H1 (cell line): ENCODE measurements around the gene CCNI2. TPM values are rescaled to one million over a fixed set of nuclear protein-coding genes. Genes with fewer than 3 reads are reported as not detected.
"Not testable (repeated sequence)": the region's sequence is repeated elsewhere in the genome, so short reads cannot be mapped to it uniquely, and the experiment has no call there.

Experiments used
- CTCF ChIA-PET: fragments of 300-600 bp; sonication (Branson Sonifier 250); formaldehyde crosslinking; loops from one replicate; lab custom pipeline; 2021; ENCODE audit not compliant: partially characterized antibody; lab: Charles Lee
- POLR2A ChIA-PET: fragments of 300-600 bp; sonication (Branson Sonifier 250); formaldehyde crosslinking; loops from one replicate; lab custom pipeline; 2021; ENCODE audit warnings: inconsistent platforms; ENCODE audit not compliant: partially characterized antibody; lab: Charles Lee
- DNase-seq, 2 experiments: peaks; one replicate each; pipeline versions ENCODE4 v3.0.0 to v3.0.0-alpha.2; 2010 to 2022; ENCODE audit warnings: low spot score in 2 of 2, low read depth in 1 of 2, mixed read lengths in 1 of 2
- FAIRE-seq: peaks from 2 replicates; lab custom pipeline; 2011; peaks lifted over from hg19 to GRCh38; lab: Jason Lieb, UNC
- H2AFZ ChIP-seq: 2 replicates; pipeline ENCODE4 v1.8.1; 2012; ENCODE audit warnings: low read length, inconsistent platforms
- H2AK5ac ChIP-seq: 2 replicates; pipeline ENCODE4 v1.6.1; 2013; ENCODE audit warnings: low read depth, low read length
- H2BK120ac ChIP-seq: replicated peaks from 2 replicates; pipeline ENCODE3; 2013; ENCODE audit warnings: low read depth, low read length, inconsistent platforms
- H2BK12ac ChIP-seq: 2 replicates; pipeline ENCODE4 v1.6.1; 2013; ENCODE audit warnings: low read depth, low read length
- H2BK15ac ChIP-seq: 2 replicates; pipeline ENCODE4 v1.6.1; 2013; ENCODE audit warnings: low read length
- H2BK20ac ChIP-seq: 2 replicates; pipeline ENCODE4 v1.6.1; 2013; ENCODE audit warnings: low read length
- H2BK5ac ChIP-seq: 2 replicates; pipeline ENCODE4 v1.6.1; 2013; ENCODE audit warnings: low read depth, low read length
- H3K14ac ChIP-seq: 2 replicates; pipeline ENCODE4 v1.6.1; 2013; ENCODE audit warnings: inconsistent platforms; ENCODE audit not compliant: insufficient read length
- H3K18ac ChIP-seq: 2 replicates; pipeline ENCODE4 v1.6.1; 2013; ENCODE audit warnings: low read length; ENCODE audit errors: extremely low read depth
- H3K23ac ChIP-seq: 2 replicates; pipeline ENCODE4 v1.6.1; 2013; ENCODE audit warnings: inconsistent platforms; ENCODE audit not compliant: insufficient read length
- H3K23me2 ChIP-seq: 2 replicates; pipeline ENCODE4 v1.6.1; 2013; ENCODE audit warnings: low read depth, low read length
- H3K27ac ChIP-seq: 2 replicates; pipeline ENCODE4 v1.6.1; 2011; ENCODE audit warnings: low read depth, low read length, inconsistent platforms
- H3K27me3 ChIP-seq, 4 experiments: replicated peaks in 1 of 4; 1 replicate in 1 of 4; 2 replicates in 3 of 4; pipeline versions ENCODE4 v1.6.1 to v1.8.1; 2011 to 2013; ENCODE audit warnings: low read length in 3 of 4, mild to moderate bottlenecking in 3 of 4, inconsistent platforms in 2 of 4, mixed read lengths in 2 of 4, moderate library complexity in 1 of 4; ENCODE audit not compliant: control insufficient read depth in 3 of 4, insufficient read depth in 3 of 4; ENCODE audit errors: extremely low read depth in 1 of 4
- H3K36me3 ChIP-seq, 4 experiments: 2 replicates each; pipeline versions ENCODE4 v1.6.1 to v1.8.1; 2011 to 2013; ENCODE audit warnings: mild to moderate bottlenecking in 4 of 4, low read length in 3 of 4, moderate library complexity in 2 of 4, control low read depth in 1 of 4, inconsistent platforms in 1 of 4; ENCODE audit not compliant: insufficient read depth in 4 of 4, control insufficient read depth in 2 of 4
- H3K4ac ChIP-seq: replicated peaks from 2 replicates; pipeline ENCODE3; 2013; ENCODE audit warnings: low read length, low read depth, mixed read lengths, inconsistent platforms; ENCODE audit not compliant: insufficient read length
- H3K4me1 ChIP-seq, 4 experiments: replicated peaks in 1 of 4; 1 replicate in 1 of 4; 2 replicates in 3 of 4; pipeline versions ENCODE4 v1.6.1 to v1.8.1; 2011 to 2013; ENCODE audit warnings: low read length in 3 of 4, inconsistent platforms in 2 of 4, mixed read lengths in 1 of 4; ENCODE audit not compliant: insufficient read depth in 4 of 4, control insufficient read depth in 3 of 4
- H3K4me2 ChIP-seq, 2 experiments: 2 replicates each; pipeline versions ENCODE4 v1.6.1 to v1.8.1; 2011 to 2013; ENCODE audit warnings: low read depth in 2 of 2, low read length in 2 of 2, control low read depth in 1 of 2, inconsistent platforms in 1 of 2, mild to moderate bottlenecking in 1 of 2; ENCODE audit not compliant: insufficient read depth in 1 of 2
- H3K4me3 ChIP-seq, 4 experiments: fragments of 200-600, 300-600 bp in 1 of 4; sonication (generic), shearing (Covaris generic), sonication (Bioruptor Twin) in 1 of 4; 2 replicates each; pipeline versions ENCODE4 v1.5.1 to v1.8.1; 2011 to 2016; ENCODE audit warnings: low read length in 4 of 4, low read depth in 3 of 4, control low read depth in 2 of 4, inconsistent platforms in 2 of 4, mild to moderate bottlenecking in 2 of 4, mixed read lengths in 1 of 4, moderate library complexity in 1 of 4; ENCODE audit not compliant: insufficient read depth in 2 of 4; ENCODE audit errors: extremely low read depth in 1 of 4
- H3K56ac ChIP-seq: replicated peaks from 2 replicates; pipeline ENCODE3; 2013; ENCODE audit warnings: low read depth, mild to moderate bottlenecking, mixed read lengths, low read length, inconsistent platforms; ENCODE audit not compliant: insufficient read length
- H3K79me1 ChIP-seq: 2 replicates; pipeline ENCODE4 v1.6.1; 2013; ENCODE audit warnings: low read depth, low read length, control low read depth
- H3K79me2 ChIP-seq, 2 experiments: 2 replicates each; pipeline versions ENCODE4 v1.6.1 to v1.8.1; 2012 to 2013; ENCODE audit warnings: low read length in 2 of 2, mild to moderate bottlenecking in 2 of 2, inconsistent platforms in 1 of 2; ENCODE audit not compliant: insufficient read depth in 2 of 2, control insufficient read depth in 1 of 2
- H3K9ac ChIP-seq, 4 experiments: replicated peaks in 1 of 4; 1 replicate in 1 of 4; 2 replicates in 3 of 4; pipeline versions ENCODE4 v1.6.1 to v1.8.1; 2011 to 2013; ENCODE audit warnings: low read depth in 3 of 4, low read length in 3 of 4, control low read depth in 2 of 4, mild to moderate bottlenecking in 2 of 4, moderate library complexity in 2 of 4, inconsistent platforms in 1 of 4; ENCODE audit errors: extremely low read depth in 1 of 4
- H3K9me3 ChIP-seq, 2 experiments: 2 replicates each; pipeline versions ENCODE4 v1.6.1 to v1.8.1; 2012 to 2013; ENCODE audit warnings: mild to moderate bottlenecking in 2 of 2, moderate library complexity in 2 of 2, control low read depth in 1 of 2, inconsistent platforms in 1 of 2, low read depth in 1 of 2, low read length in 1 of 2, mixed read lengths in 1 of 2; ENCODE audit not compliant: insufficient read depth in 2 of 2
- H4K20me1 ChIP-seq, 2 experiments: replicated peaks in 1 of 2; 2 replicates each; pipeline versions ENCODE3 to v1.8.1; 2011 to 2013; ENCODE audit warnings: inconsistent platforms in 2 of 2, low read length in 2 of 2, mild to moderate bottlenecking in 1 of 2; ENCODE audit not compliant: insufficient read depth in 2 of 2, control insufficient read depth in 1 of 2
- H4K5ac ChIP-seq: 2 replicates; pipeline ENCODE4 v1.6.1; 2013; ENCODE audit warnings: low read length, low read depth, mixed read lengths, inconsistent platforms; ENCODE audit not compliant: insufficient read length
- H4K8ac ChIP-seq: 2 replicates; pipeline ENCODE4 v1.8.0; 2013; ENCODE audit warnings: mild to moderate bottlenecking, moderate library complexity, low read length, inconsistent platforms; ENCODE audit not compliant: insufficient read depth; ENCODE audit errors: extremely low read depth
- H4K91ac ChIP-seq: replicated peaks from 2 replicates; pipeline ENCODE3; 2013; ENCODE audit warnings: low read length, mixed read lengths, inconsistent platforms; ENCODE audit not compliant: insufficient read length
- WGBS, 2 experiments: shearing (Covaris generic) in 1 of 2; methylation state at CpG; one replicate each; pipeline versions ENCODE4 v1.1.6 to v1.1.7; 2013 to 2015; ENCODE audit warnings: low lambda C conversion rate in 2 of 2, mixed read lengths in 2 of 2, inconsistent platforms in 1 of 2, low coverage in 1 of 2, missing lambda C conversion rate in 1 of 2; ENCODE audit not compliant: insufficient replicate concordance in 2 of 2, insufficient coverage in 1 of 2, insufficient read length in 1 of 2; ENCODE audit errors: extremely low coverage in 1 of 2, missing lambda C conversion rate in 1 of 2; 5-methylcytosine and 5-hydroxymethylcytosine counted together
- polyA plus RNA-seq, 7 experiments: library from polyadenylated mRNA; depleted of rRNA in 3 of 7; stranded (reverse) in 5 of 7; unstranded in 2 of 7; fragments of >200 nt in 5 of 7; fragments of 200-250 nt in 2 of 7; gene quantifications; 1 replicate in 5 of 7; 2 replicates in 1 of 7; 4 replicates in 1 of 7; pipeline versions ENCODE4 v1.2.1 to v1.2.3, GENCODE V29; 2011 to 2013; ENCODE audit warnings: missing spikeins in 2 of 7, mixed read lengths in 2 of 7
- total RNA-seq: library from RNA; stranded (reverse); fragmentation: NEBNext Ultra II Directional; extraction: Animal tissue kit (Norgen Biotek cat#: 25700); gene quantifications from 2 replicates; pipeline ENCODE4 v1.2.1, GENCODE V29; 2021

The CCNI2 gene
- total and polyA plus RNA-seq, 2 of the 8 experiments (the other 6 are each of a cell fraction or from before 2014, with no cell fraction given): 1.3 to 1.4 TPM

DNA sequence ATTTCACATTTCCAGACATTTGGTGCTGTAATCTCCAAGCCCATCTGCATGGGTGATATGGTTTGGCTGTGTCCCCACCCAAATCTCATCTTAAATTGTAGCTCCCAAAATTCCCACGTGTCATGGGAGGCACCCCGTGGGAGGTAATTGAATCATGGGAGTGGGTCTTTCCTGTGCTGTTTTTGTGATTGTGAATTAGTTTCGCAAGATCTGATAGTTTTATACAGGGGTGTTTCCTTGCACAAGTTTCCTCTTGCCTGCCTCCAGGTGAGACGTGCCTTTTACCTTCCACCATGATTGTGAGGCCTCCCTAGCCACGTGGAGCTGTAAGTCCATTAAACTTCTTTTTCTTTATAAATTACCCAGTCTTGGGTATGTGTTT, 55.5 kb downstream of the CCNI2 start:
- not testable (repeated sequence) for FAIRE-seq, H3K23ac ChIP-seq, H3K4me3 ChIP-seq, H3K4ac ChIP-seq, H2BK5ac ChIP-seq, H3K79me2 ChIP-seq, H4K91ac ChIP-seq, H3K27ac ChIP-seq, H3K27me3 ChIP-seq, H3K56ac ChIP-seq, H2AFZ ChIP-seq, H2BK12ac ChIP-seq, DNase-seq, H3K36me3 ChIP-seq, H3K4me1 ChIP-seq, H2BK20ac ChIP-seq, H3K14ac ChIP-seq, H4K5ac ChIP-seq, H2BK120ac ChIP-seq, H3K9ac ChIP-seq, H3K79me1 ChIP-seq, H3K23me2 ChIP-seq, H2BK15ac ChIP-seq, H2AK5ac ChIP-seq, H4K8ac ChIP-seq, H3K9me3 ChIP-seq, H3K4me2 ChIP-seq, H3K18ac ChIP-seq, H4K20me1 ChIP-seq
- ChIA-PET POLR2A (interaction anchor here (1.7 kb wide), 1 partner anchor 21 kb away, joined by 4 read pairs; no protein-coding TSS in a partner anchor), CTCF (interaction anchor here (0.9 to 3.1 kb wide), 10 partner anchors 9 to 276 kb away, joined by 3 to 19 read pairs (median 5); partner anchors contain the start of genes CCNI2 and SOWAHA)
- 73% methylated on average over 5 of the region's 5 CpGs; no CpG with 5 or more reads in 1 of the 2 experiments for WGBS, 2 experiments

Other genes starting within 250 kb of the CCNI2 start
- gene IL5, start 203.9 kb upstream of the CCNI2 start, total RNA-seq: not detected in 2 replicates
- gene IL5, start 203.9 kb upstream of the CCNI2 start, polyA plus RNA-seq (2011; rRNA removed): not detected in 2 replicates
- gene RAD50, start 190.4 kb upstream of the CCNI2 start, total RNA-seq: 39.4 and 40.8 TPM in 2 replicates
- gene RAD50, start 190.4 kb upstream of the CCNI2 start, polyA plus RNA-seq (2011; rRNA removed): 6.4 and 10.1 TPM in 2 replicates
- gene IL13, start 89.3 kb upstream of the CCNI2 start, total RNA-seq: not detected in 2 replicates
- gene IL13, start 89.3 kb upstream of the CCNI2 start, polyA plus RNA-seq (2011; rRNA removed): not detected in 2 replicates
- gene IL4, start 73.4 kb upstream of the CCNI2 start, total RNA-seq: not detected in 2 replicates
- not detected in 2 replicates for gene IL4, start 73.4 kb upstream of the CCNI2 start, polyA plus RNA-seq (2011; rRNA removed)
- 11.5 and 13.1 TPM in 2 replicates for gene KIF3A, start 9.9 kb upstream of the CCNI2 start, total RNA-seq
- 2.2 and 3.1 TPM in 2 replicates for gene KIF3A, start 9.9 kb upstream of the CCNI2 start, polyA plus RNA-seq (2011; rRNA removed)
- gene SEPTIN8, start 29.8 kb downstream of the CCNI2 start, total RNA-seq: 33.0 and 33.8 TPM in 2 replicates
- gene SEPTIN8, start 29.8 kb downstream of the CCNI2 start, polyA plus RNA-seq (2011; rRNA removed): 21.2 and 25.8 TPM in 2 replicates
- gene SOWAHA, start 65.9 kb downstream of the CCNI2 start, total RNA-seq: 0.09 and 0.10 TPM in 2 replicates
- gene SOWAHA, start 65.9 kb downstream of the CCNI2 start, polyA plus RNA-seq (2011; rRNA removed): 0.11 and 0.17 TPM in 2 replicates
- gene SHROOM1, start 83.2 kb downstream of the CCNI2 start, total RNA-seq: 5.2 and 5.7 TPM in 2 replicates
- 3.9 and 11.8 TPM in 2 replicates for gene SHROOM1, start 83.2 kb downstream of the CCNI2 start, polyA plus RNA-seq (2011; rRNA removed)
- gene GDF9, start 119.0 kb downstream of the CCNI2 start, total RNA-seq: 0.34 TPM in 1 of 2 replicates, not detected in the other
- 0.14 and 0.22 TPM in 2 replicates for gene GDF9, start 119.0 kb downstream of the CCNI2 start, polyA plus RNA-seq (2011; rRNA removed)
- gene UQCRQ, start 119.2 kb downstream of the CCNI2 start, total RNA-seq: 282 and 293 TPM in 2 replicates
- gene UQCRQ, start 119.2 kb downstream of the CCNI2 start, polyA plus RNA-seq (2011; rRNA removed): 177 and 195 TPM in 2 replicates
- 1.1 and 2.9 TPM in 2 replicates for gene LEAP2, start 126.2 kb downstream of the CCNI2 start, total RNA-seq
- 1.4 and 1.8 TPM in 2 replicates for gene LEAP2, start 126.2 kb downstream of the CCNI2 start, polyA plus RNA-seq (2011; rRNA removed)
- gene AFF4, start 216.2 kb downstream of the CCNI2 start, total RNA-seq: 61.4 and 63.7 TPM in 2 replicates
- 12.0 and 12.7 TPM in 2 replicates for gene AFF4, start 216.2 kb downstream of the CCNI2 start, polyA plus RNA-seq (2011; rRNA removed)